K562 (cell line): Measurements from ENCODE around the gene TXNRD2. TPM values are rescaled to one million over a fixed set of nuclear protein-coding genes. Genes with fewer than 3 reads are reported as not detected.

Source experiments
- BRF1 ChIP-seq: IDR thresholded peaks from 3 replicates; pipeline ENCODE4 v1.6.1; 2011; ENCODE audit warnings: borderline replicate concordance, mild to moderate bottlenecking; ENCODE audit not compliant: insufficient read length; ENCODE audit errors: extremely low read depth
- CREB5 ChIP-seq: fragments of 250-450 bp; sonication (Bioruptor Pico); IDR thresholded peaks from 2 replicates; pipeline ENCODE4 v1.5.0; 2020; ENCODE audit warnings: mild to moderate bottlenecking
- DACH1 ChIP-seq: fragments of 450-650 bp; IDR thresholded peaks from 2 replicates; pipeline ENCODE4 v1.6.1; 2018; ENCODE audit not compliant: partially characterized antibody
- DDX20 ChIP-seq: fragments of 450-650 bp; IDR thresholded peaks from 2 replicates; pipeline ENCODE4 v1.6.1; 2016; ENCODE audit warnings: missing genetic modification characterization, low read depth, mild to moderate bottlenecking, missing compliant biosample characterization, moderate library complexity
- DPF2 ChIP-seq: fragments of 450-650 bp; IDR thresholded peaks from 2 replicates; pipeline ENCODE4 v1.6.1; 2016
- ELF2 ChIP-seq: fragments of 250-450 bp; sonication (Bioruptor Pico); IDR thresholded peaks from 2 replicates; pipeline ENCODE4 v1.5.0; 2021; ENCODE audit warnings: mild to moderate bottlenecking
- JUND ChIP-seq, 2 experiments: IDR thresholded peaks; 2 replicates in 1 of 2; 3 replicates in 1 of 2; pipeline ENCODE4 v1.6.1; 2011; ENCODE audit warnings: borderline replicate concordance in 2 of 2, low read depth in 2 of 2, low read length in 2 of 2, improper control_type of control experiment in 1 of 2, missing biosample characterization in 1 of 2, missing genetic modification characterization in 1 of 2, missing genetic modification reagents in 1 of 2
- KDM4B ChIP-seq, 2 experiments: fragments of 450-650 bp in 1 of 2; sonication (generic) in 1 of 2; IDR thresholded peaks; 2 replicates each; pipeline ENCODE4 v1.6.1; 2016 to 2017; ENCODE audit warnings: borderline replicate concordance in 2 of 2, antibody characterized with exemption in 1 of 2, low read depth in 1 of 2, mild to moderate bottlenecking in 1 of 2
- KLF1 ChIP-seq: fragments of 450-650 bp; IDR thresholded peaks from 2 replicates; pipeline ENCODE4 v1.6.1; 2016; ENCODE audit warnings: missing genetic modification characterization, missing compliant biosample characterization
- NR2C1 ChIP-seq, 2 experiments: fragments of 450-650 bp; IDR thresholded peaks; 2 replicates each; pipeline ENCODE4 v1.6.1; 2017; ENCODE audit warnings: mild to moderate bottlenecking in 2 of 2, antibody characterized with exemption in 1 of 2, inconsistent platforms in 1 of 2, missing compliant biosample characterization in 1 of 2, missing genetic modification characterization in 1 of 2
- REST ChIP-seq, 2 experiments: fragments of 450-650 bp; formaldehyde crosslinking in 1 of 2; IDR thresholded peaks; 2 replicates each; pipeline versions ENCODE4 v1.4.0 to v1.6.1; 2014 to 2020; ENCODE audit warnings: mild to moderate bottlenecking in 2 of 2, borderline replicate concordance in 1 of 2, low read depth in 1 of 2
- ZFP36 ChIP-seq: fragments of 150-350 bp; IDR thresholded peaks from 2 replicates; pipeline ENCODE4 v1.6.1; 2018; ENCODE audit warnings: low read length, low read depth; ENCODE audit not compliant: partially characterized antibody
- ZNF197 ChIP-seq: fragments of 200-800 bp; sonication (Bioruptor generic); IDR thresholded peaks from 2 replicates; pipeline ENCODE4 v1.6.1; 2016; ENCODE audit warnings: low read depth, missing genetic modification characterization, missing compliant biosample characterization
- ZNF277 ChIP-seq: fragments of 250-450 bp; sonication (Bioruptor Pico); IDR thresholded peaks from 2 replicates; pipeline ENCODE4 v1.8.0; 2022; ENCODE audit warnings: inconsistent platforms, mild to moderate bottlenecking, moderate library complexity, borderline replicate concordance
- polyA plus RNA-seq, 8 experiments: library from polyadenylated mRNA; depleted of rRNA in 4 of 8; stranded (reverse) in 5 of 8; unstranded in 3 of 8; fragments of >200 nt; fragmentation: Nextera tagmentation in 2 of 8; fragmentation: Illumina TruSeq in 1 of 8; extraction: Ambion mirVana in 2 of 8; extraction: Trizol in 1 of 8; gene quantifications; 2 replicates each; pipeline versions ENCODE4 v1.2.1 to v1.2.3, GENCODE V29; 2011 to 2014; ENCODE audit warnings: inconsistent platforms in 1 of 8, missing spikeins in 1 of 8
- total RNA-seq, 7 experiments: library from RNA; depleted of rRNA in 6 of 7; stranded (reverse); fragments of >200 nt in 6 of 7; fragmentation: Illumina TruSeq in 2 of 7; extraction: Trizol in 2 of 7; gene quantifications; 2 replicates each; pipeline versions ENCODE4 v1.2.1 to v1.2.3, GENCODE V29; 2011 to 2021; ENCODE audit warnings: low replicate concordance in 1 of 7

The TXNRD2 gene
- total and polyA plus RNA-seq, 9 of the 15 experiments (the other 6 are each of a cell fraction or from before 2014, with no cell fraction given): 3.3 to 80.2 (median 49.4) TPM

- no peak for TF ChIP-seq NR2C1 (IDR thresholded peaks at IDR 0.05)
- peak; percentile 79 for TF ChIP-seq NR2C1 (tag; IDR thresholded peaks at IDR 0.05)
- TF ChIP-seq DPF2: peak; percentile 38
- TF ChIP-seq ZNF197: 0 out of 2 replicates have a peak, but pooled peaks have one; percentile 52
- TF ChIP-seq BRF1: no peak
- 0 out of 2 replicates have a peak, but pooled peaks have one; percentile 14 for TF ChIP-seq KLF1 (tag)
- peak in 1 of 2 experiments; percentile 73; a peak in 1 of 4 replicates for TF ChIP-seq KDM4B (IDR thresholded peaks at IDR 0.05; ENCODE audit: borderline replicate concordance in 2 of 2, low read depth in 1 of 2)
- no peak for TF ChIP-seq DACH1
- peak; percentile 52 for TF ChIP-seq JUND (IDR thresholded peaks at IDR 0.05; ENCODE audit: borderline replicate concordance, low read depth, low read length)
- TF ChIP-seq JUND (tag; IDR thresholded peaks at IDR 0.05; ENCODE audit: borderline replicate concordance, low read depth, low read length): peak; percentile 53; the same call in 2 of the 3 replicates
- TF ChIP-seq DDX20 (tag): no peak
- TF ChIP-seq REST (IDR thresholded peaks at IDR 0.05; ENCODE audit: borderline replicate concordance): no peak
- peak; percentile 43; the same call in 1 of the 2 replicates for TF ChIP-seq REST (CRISPR knock-in tag; IDR thresholded peaks at IDR 0.05; ENCODE audit: low read depth)
- TF ChIP-seq ELF2: peak; percentile 22; the same call in 1 of the 2 replicates
- TF ChIP-seq ZNF277 (CRISPR knock-in tag): no peak
- peak; percentile 5 for TF ChIP-seq ZFP36
- peak; percentile 43; the same call in 1 of the 2 replicates for TF ChIP-seq CREB5 (CRISPR knock-in tag)
Measured at GRCh38 chr22:19988965-19989724, 47.5 kb upstream of the TXNRD2 start (continued).
